OCI-LY3 (cell line): Measurements from ENCODE around the gene NXT1.

Experiments
- CTCF ChIP-seq: fragments of 200-600, 300-600 bp; sonication (generic); IDR thresholded peaks from 2 replicates; pipeline ENCODE4 v1.5.1; 2014; ENCODE audit warnings: antibody characterized with exemption, low read length, low read depth
- EZH2phosphoT487 ChIP-seq: fragments of 200-600 bp; shearing (Covaris generic); IDR thresholded peaks from 2 replicates; pipeline ENCODE4 v1.6.1; 2018; ENCODE audit warnings: antibody characterized with exemption, mixed run types, low read depth

GRCh38 chr20:23361119-23361475 is 10.5 kb downstream of the NXT1 start:
- no peak for TF ChIP-seq EZH2phosphoT487
- no peak for TF ChIP-seq CTCF
